ENCODE measurements around the gene FHL2. TPM values are rescaled to one million over a fixed set of nuclear protein-coding genes. Genes with fewer than 3 reads are reported as not detected.
A peak's percentile ranks its signal among the peaks of the same experiment; 100 is the strongest.

Gene FHL2
- total and polyA plus RNA-seq, 2 donors (not counting 3 experiments of a cell fraction or from before 2014, with no cell fraction given): 197 to 491 TPM

DNA sequence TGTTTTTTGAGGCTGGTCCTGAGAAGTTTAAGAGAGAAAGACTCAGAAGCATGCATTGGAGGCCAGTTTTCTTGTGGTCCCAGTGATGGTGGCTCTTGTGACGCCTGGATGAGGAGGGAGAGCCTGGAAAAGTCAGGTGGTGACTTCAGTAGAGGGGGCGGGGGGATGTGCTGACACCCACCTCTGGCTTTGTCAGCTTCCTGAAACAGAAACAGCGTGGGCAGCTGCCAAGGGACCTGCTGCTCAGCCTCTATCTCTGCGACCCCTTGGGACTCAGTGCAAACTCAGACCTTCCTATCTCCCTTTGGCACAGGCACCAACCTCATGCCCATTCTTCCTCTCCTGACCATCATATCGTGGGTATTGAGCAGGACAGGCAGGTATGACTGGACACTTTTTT lies 75.7 kb downstream of the FHL2 start:
- no peak overlapping the region for H3K4me2 ChIP-seq (ENCODE audit: insufficient read depth, low read length)
- dilution Hi-C loops (cut with MboI; ENCODE audit: extremely low pct_ligation_motif_present, low sequenced_read_pairs) (no loop called here), intact Hi-C loops (cut with micrococcal nuclease) (loop anchor here (10.0 kb wide), 1 partner anchor 872 kb away; the partner anchor contains the start of gene UXS1)
- H3K9ac ChIP-seq (replicated peaks; ENCODE audit: extremely low read depth, insufficient read depth, low read length): no peak overlapping the region
- H3K9me1 ChIP-seq (replicated peaks; ENCODE audit: control insufficient read depth, extremely low read depth, insufficient read depth, low read length): no peaks in the 10 kb centered on the region
- ChIA-PET POLR2A (no interaction called here), CTCF (interaction anchor here (1.2 kb wide), 1 partner anchor 35 kb away, joined by 5 read pairs; no protein-coding TSS in a partner anchor)
- FAIRE-seq (no peak), DNase-seq (ENCODE audit: low read depth, low spot score) (peak; percentile 29)
- H3K79me2 ChIP-seq (ENCODE audit: control insufficient read depth, insufficient read depth, low read length): peaks cover 76% of the 10 kb centered on the region
- H4K20me1 ChIP-seq (replicated peaks; ENCODE audit: control insufficient read depth, extremely low read depth, insufficient read depth, low read length): no peaks in the 10 kb centered on the region
- no peaks in the 10 kb centered on the region for H3K9me3 ChIP-seq (replicated peaks; ENCODE audit: control insufficient read depth, insufficient read depth, low read length)
- H3K4me1 ChIP-seq (ENCODE audit: control insufficient read depth, extremely low read depth, insufficient read depth, low read length): peaks cover 45% of the 10 kb centered on the region
- TF ChIP-seq POLR2A (IDR thresholded peaks at IDR 0.05; ENCODE audit: low read depth, low read length): no peak
- no peak for TF ChIP-seq EZH2 (IDR thresholded peaks at IDR 0.05; ENCODE audit: borderline replicate concordance, low read depth, low read length, severe bottlenecking)
- TF ChIP-seq MYC (IDR thresholded peaks at IDR 0.05; ENCODE audit: low read depth, low read length): no peak
- TF ChIP-seq FOS (IDR thresholded peaks at IDR 0.05; ENCODE audit: borderline replicate concordance, insufficient read depth, low read length): no peak
- no peak for TF ChIP-seq JUN (IDR thresholded peaks at IDR 0.05; ENCODE audit: borderline replicate concordance, insufficient read depth, insufficient read length, low read depth)
- no peak for TF ChIP-seq POLR2AphosphoS5 (IDR thresholded peaks at IDR 0.05; ENCODE audit: insufficient read depth, low read depth, low read length)
- TF ChIP-seq CTCF (IDR thresholded peaks at IDR 0.05; ENCODE audit: extremely low read depth in 1 of 2, insufficient read depth in 1 of 2, low read depth in 1 of 2, low read length in 2 of 2): no peak
- TF ChIP-seq GATA2 (IDR thresholded peaks at IDR 0.05; ENCODE audit: insufficient read depth, insufficient read length, low read depth, low read length): no peak
- TF ChIP-seq, protein P1, sequence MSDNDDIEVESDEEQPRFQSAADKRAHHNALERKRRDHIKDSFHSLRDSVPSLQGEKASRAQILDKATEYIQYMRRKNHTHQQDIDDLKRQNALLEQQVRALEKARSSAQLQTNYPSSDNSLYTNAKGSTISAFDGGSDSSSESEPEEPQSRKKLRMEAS (IDR thresholded peaks at IDR 0.05; ENCODE audit: insufficient read depth, insufficient read length): no peak
- no peaks in the 10 kb centered on the region for H3K27me3 ChIP-seq (ENCODE audit: control insufficient read depth in 2 of 2, insufficient read depth in 2 of 2, low read length in 2 of 2)
- no peak overlapping the region for H3K4me3 ChIP-seq (replicated peaks in 1 of 3; ENCODE audit: insufficient read depth in 1 of 3, low read depth in 1 of 3, low read length in 3 of 3)
- H2AFZ ChIP-seq (ENCODE audit: low read depth, low read length): no peak overlapping the region
- no peaks in the 10 kb centered on the region for H3K36me3 ChIP-seq (ENCODE audit: control insufficient read depth in 2 of 2, extremely low read depth in 1 of 2, insufficient read depth in 2 of 2, low read length in 2 of 2)
- H3K27ac ChIP-seq (ENCODE audit: insufficient read depth, low read depth, low read length): no peak overlapping the region
- BruUV-seq (replicated peaks): no TSS peak

Measured in endothelial cell of umbilical vein (primary cell).